Measurements from ENCODE around the gene EHD1.

Gene EHD1

DNA sequence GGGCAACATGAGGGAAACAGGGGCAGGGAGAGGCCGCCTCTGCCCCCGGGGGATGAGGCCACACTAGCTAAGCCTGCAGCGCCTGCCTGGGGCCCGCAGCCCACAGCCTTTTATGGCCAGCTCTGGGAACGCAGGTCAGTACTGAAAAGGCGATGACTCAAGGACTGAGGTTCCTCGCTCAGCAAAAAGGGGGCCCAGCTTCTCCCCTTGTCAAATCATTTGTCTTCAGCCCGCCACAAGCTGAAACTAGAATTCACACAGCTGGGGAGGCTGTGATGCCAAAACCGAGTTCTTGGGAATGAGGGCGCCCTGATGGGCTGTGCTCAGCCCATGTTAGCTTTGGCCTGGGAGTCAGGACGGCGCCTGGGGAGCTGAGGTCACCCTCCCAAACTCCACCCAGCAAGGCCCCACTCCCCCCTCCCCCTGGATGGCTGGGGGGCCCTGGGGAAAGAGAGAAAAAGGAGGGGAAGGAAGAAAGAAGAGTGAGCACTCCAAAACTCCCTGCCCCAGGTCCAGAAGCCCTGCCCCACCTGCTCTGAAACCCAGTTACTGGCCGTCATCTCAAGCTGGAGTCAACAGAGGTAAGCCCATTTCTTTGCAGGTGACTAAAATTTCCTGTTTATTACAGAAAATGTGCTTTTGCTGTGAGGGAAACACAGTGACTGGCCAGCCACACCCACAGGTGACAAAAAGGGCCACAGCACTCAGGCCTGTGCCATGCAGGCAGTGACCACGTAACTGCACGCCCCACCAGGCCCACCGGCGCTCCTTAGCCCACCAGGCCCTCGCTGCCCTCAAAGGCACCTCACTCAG, 13.7 kb downstream of the EHD1 start:
- DNase-seq (ENCODE audit: low spot score) = no peak
- H3K27ac ChIP-seq = peak overlapping the region; percentile 93
- ChIA-PET CTCF (interaction anchor here (0.6 to 1.6 kb wide), 3 partner anchors 23 to 1014 kb away, joined by 3 to 12 read pairs (median 3); no protein-coding TSS in a partner anchor), POLR2A (ENCODE audit: low non-redundant PET) (interaction anchor here (0.6 to 0.8 kb wide), 2 partner anchors 8 to 554 kb away, joined by 3 to 7 read pairs; no protein-coding TSS in a partner anchor)
- TF ChIP-seq, protein P1, sequence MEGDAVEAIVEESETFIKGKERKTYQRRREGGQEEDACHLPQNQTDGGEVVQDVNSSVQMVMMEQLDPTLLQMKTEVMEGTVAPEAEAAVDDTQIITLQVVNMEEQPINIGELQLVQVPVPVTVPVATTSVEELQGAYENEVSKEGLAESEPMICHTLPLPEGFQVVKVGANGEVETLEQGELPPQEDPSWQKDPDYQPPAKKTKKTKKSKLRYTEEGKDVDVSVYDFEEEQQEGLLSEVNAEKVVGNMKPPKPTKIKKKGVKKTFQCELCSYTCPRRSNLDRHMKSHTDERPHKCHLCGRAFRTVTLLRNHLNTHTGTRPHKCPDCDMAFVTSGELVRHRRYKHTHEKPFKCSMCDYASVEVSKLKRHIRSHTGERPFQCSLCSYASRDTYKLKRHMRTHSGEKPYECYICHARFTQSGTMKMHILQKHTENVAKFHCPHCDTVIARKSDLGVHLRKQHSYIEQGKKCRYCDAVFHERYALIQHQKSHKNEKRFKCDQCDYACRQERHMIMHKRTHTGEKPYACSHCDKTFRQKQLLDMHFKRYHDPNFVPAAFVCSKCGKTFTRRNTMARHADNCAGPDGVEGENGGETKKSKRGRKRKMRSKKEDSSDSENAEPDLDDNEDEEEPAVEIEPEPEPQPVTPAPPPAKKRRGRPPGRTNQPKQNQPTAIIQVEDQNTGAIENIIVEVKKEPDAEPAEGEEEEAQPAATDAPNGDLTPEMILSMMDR (conservative IDR thresholded peaks at IDR 0.05; ENCODE audit: low read depth) = no peak

DNA sequence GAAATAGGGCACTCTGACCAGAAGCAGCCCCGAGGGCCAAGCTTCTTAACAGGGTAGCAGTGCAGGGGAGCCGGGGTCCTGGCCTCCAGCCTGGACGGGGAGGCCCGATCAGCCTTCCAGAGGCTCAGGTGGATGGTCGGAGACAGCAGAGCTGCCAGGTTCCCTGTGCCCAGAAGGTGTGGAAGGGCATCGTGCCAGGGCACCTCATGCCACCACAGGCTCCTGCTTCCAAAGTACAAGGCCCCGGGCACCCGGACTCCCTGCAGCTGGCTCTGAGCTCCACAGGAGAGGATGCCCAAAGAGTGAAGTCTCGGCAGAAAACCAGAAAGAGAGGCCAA, 14.3 kb downstream of the EHD1 start:
- POLR2A ChIA-PET (ENCODE audit: low non-redundant PET) = interaction anchor here (0.6 to 0.8 kb wide), 3 partner anchors 7 to 553 kb away, joined by 3 to 7 read pairs (median 3); no protein-coding TSS in a partner anchor
- DNase-seq (ENCODE audit: low spot score) = no peak
- CTCF ChIA-PET = interaction anchor here (0.6 to 1.6 kb wide), 2 partner anchors 24 to 30 kb away, joined by 3 to 12 read pairs; no protein-coding TSS in a partner anchor
- TF ChIP-seq, protein P1 (conservative IDR thresholded peaks at IDR 0.05; ENCODE audit: low read depth) = no peak
- peak overlapping the region; percentile 93 for H3K27ac ChIP-seq

DNA sequence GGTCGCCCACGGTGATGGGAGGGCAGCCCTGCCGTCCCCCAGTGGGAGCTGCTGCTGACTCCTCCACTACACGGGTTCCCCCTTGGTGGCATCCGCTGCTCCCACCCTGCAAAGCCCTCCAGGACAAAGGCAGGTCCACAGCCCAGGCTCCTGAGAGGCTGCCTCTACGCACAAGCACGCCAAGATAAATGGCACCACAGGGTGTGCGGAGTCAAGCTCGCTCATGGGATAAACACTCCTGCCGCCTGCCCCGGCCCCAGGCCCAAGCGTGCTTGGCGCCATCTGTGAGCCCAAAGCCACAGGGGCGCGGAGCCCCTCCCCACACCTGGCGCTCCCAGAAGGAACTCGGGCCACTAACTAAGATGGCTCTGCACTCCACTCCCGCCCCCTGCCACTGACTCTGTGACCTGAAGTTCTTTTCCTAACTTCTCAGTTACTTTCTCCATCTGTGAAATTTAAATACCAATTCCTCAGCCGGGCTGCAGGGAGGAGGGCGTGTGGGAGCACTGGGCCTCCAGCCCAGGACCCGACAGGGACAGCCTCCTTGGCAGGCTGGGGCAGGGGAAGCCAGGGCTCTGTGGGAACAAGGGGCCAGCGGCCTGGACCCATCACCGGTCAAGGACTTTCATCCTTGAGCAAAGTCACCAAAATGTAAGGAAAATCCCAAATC, 14.9 kb downstream of the EHD1 start:
- H3K27ac ChIP-seq = peak overlapping the region; percentile 93
- TF ChIP-seq, protein P1 (conservative IDR thresholded peaks at IDR 0.05; ENCODE audit: low read depth) = no peak
- DNase-seq (ENCODE audit: low spot score) = no peak
- CTCF ChIA-PET = interaction anchor here (0.5 to 0.6 kb wide), 2 partner anchors 30 to 916 kb away, joined by 3 read pairs; no protein-coding TSS in a partner anchor
- POLR2A ChIA-PET (ENCODE audit: low non-redundant PET) = interaction anchor here (0.6 kb wide), 1 partner anchor 15 kb away, joined by 3 read pairs; no protein-coding TSS in a partner anchor

DNA sequence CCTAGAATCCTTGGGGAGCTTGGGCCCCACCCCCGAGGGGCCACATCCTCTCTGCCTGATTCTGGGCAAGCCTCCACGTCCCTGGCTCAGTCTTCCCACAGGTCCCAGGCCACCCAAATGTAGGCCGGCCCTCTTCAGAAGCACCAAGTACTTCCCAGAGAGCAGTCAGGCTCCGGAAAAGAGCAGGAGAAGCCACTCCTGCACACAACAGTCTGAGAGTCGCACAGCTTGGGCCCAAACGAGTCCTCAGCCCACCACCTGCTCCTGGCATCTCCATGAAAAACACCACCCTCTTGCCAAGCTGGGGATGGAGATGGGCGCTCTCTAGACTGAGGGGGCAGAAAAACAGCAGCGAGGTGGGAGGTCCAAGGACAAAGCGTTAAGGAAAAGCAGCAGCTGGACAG, 15.4 kb downstream of the EHD1 start:
- CTCF ChIA-PET = interaction anchor here (0.5 kb wide), 1 partner anchor 917 kb away, joined by 3 read pairs; no protein-coding TSS in a partner anchor
- TF ChIP-seq, protein P1 (conservative IDR thresholded peaks at IDR 0.05; ENCODE audit: low read depth) = no peak
- peak overlapping the region; percentile 93 for H3K27ac ChIP-seq
- POLR2A ChIA-PET (ENCODE audit: low non-redundant PET) = no interaction called here
- DNase-seq (ENCODE audit: low spot score) = no peak

DNA sequence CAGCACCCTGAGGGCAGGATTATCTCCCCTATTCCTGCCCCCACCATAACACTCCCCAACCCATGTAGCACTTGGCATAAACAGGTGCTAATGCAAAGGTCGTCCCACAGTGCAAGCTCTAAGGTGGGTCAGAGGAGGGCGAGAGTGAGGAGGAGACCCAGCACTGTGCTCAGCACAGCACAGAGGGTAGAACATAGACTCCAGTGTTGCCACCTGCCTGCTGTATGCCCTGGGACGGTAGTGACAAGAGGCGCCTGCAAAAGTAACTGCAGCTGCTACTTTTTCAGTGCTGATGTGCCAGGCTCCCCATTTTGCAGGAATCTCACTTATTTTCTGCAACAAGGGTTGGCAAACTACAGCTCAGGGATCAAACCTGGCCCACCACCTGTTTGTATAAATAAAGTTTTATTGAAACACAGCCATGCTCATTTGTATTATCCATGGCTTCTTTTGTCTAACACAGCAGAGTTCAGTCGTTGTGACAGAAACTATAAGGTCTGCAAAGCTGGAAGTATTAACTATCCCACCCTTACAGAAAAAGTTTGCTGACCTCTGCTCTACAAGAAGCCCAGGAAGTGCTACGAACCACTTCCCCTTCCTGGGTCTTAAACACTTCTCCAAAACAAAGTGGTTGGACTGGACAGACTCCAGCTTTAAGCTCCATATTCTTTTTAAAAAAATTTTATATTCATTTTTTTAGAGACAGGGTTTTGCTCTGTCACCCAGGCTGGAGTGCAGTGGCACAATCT, 17.0 kb downstream of the EHD1 start:
- CTCF ChIA-PET = interaction anchor here (0.6 to 1.1 kb wide), 3 partner anchors 16 to 506 kb away, joined by 3 to 4 read pairs (median 4); no protein-coding TSS in a partner anchor
- peak overlapping the region; percentile 99 for H3K27ac ChIP-seq

More for the DNA sequence above, 17.0 kb downstream of the EHD1 start:
- TF ChIP-seq, protein P1 (conservative IDR thresholded peaks at IDR 0.05; ENCODE audit: low read depth) = no peak
- POLR2A ChIA-PET (ENCODE audit: low non-redundant PET) = no interaction called here
- no peak for DNase-seq (ENCODE audit: low spot score)
